Cardiac muscle cell (in vitro differentiated cells and primary cell): ENCODE results near the gene CFAP52. TPM values are rescaled to one million over a fixed set of nuclear protein-coding genes. Genes with fewer than 3 reads are reported as not detected.
A peak's percentile ranks its signal among the peaks of the same experiment; 100 is the strongest.
"Not testable (repeated sequence)": the region's sequence is repeated elsewhere in the genome, so short reads cannot be mapped to it uniquely, and the experiment has no call there.

Experiments
- DNase-seq, 2 donors: peaks; one replicate each; pipeline versions ENCODE4 v3.0.0 to v3.0.0-alpha.2; 2010 to 2017; ENCODE audit warnings: low read depth in 1 of 2, low spot score in 1 of 2
- H3K27ac ChIP-seq: fragments of 200-600 bp; sonication (generic); 2 replicates; pipeline ENCODE4 v1.5.1; 2016
- H3K27me3 ChIP-seq: fragments of 200-600 bp; sonication (generic); 2 replicates; pipeline ENCODE4 v1.6.0; 2016; ENCODE audit warnings: control low read depth
- H3K36me3 ChIP-seq: fragments of 200-600 bp; sonication (generic); 2 replicates; pipeline ENCODE4 v1.5.1; 2016; ENCODE audit warnings: control low read depth
- H3K4me1 ChIP-seq: fragments of 200-600 bp; sonication (generic); 2 replicates; pipeline ENCODE4 v1.8.1; 2017; ENCODE audit warnings: low read depth, mild to moderate bottlenecking, mixed run types
- H3K4me3 ChIP-seq: fragments of 200-600 bp; sonication (generic); 2 replicates; pipeline ENCODE4 v1.5.1; 2016; ENCODE audit warnings: mild to moderate bottlenecking
- H3K9me3 ChIP-seq: fragments of 200-600 bp; sonication (generic); 2 replicates; pipeline ENCODE4 v1.5.1; 2017; ENCODE audit warnings: low read depth, mild to moderate bottlenecking, control low read depth
- polyA plus RNA-seq: library from polyadenylated mRNA; unstranded; fragments of >200 nt; fragmentation: Nextera tagmentation; extraction: Ambion mirVana; gene quantifications from 2 replicates; pipeline ENCODE4 v1.2.1, GENCODE V29; 2016
- total RNA-seq: library from RNA; depleted of rRNA; stranded (reverse); fragments of >200 nt; gene quantifications from 2 replicates; pipeline ENCODE4 v1.2.3, GENCODE V29; 2016
- TF ChIP-seq, protein P1 (sequence below): IDR thresholded peaks from 2 replicates; pipeline ENCODE4 v1.5.1; 2012; ENCODE audit warnings: low read depth, mild to moderate bottlenecking, low read length

CFAP52 gene
- total and polyA plus RNA-seq, 2 experiments from 2014 or later: 0.50 TPM; not detected in 1

DNA sequence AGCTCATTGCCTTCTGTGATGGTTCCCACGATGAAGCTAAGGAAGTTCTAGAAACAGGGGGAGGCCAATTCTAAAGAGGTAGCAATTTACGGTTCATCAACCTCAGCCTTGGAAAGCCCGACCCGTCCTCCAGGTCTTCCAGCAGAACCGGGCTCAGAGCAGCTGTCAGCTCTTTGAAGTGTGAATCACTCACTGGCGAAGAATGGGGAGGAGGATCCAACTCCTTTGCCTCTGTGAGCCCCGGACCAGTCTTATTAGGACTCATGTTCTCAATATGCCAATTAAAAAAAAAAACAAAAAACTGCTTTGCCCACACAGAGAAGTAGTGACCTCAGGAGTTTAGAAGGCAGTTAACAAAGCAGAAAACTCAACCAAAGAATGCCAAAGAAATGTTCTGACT, 32.2 kb upstream of the CFAP52 start:
- DNase-seq: no peak
- TF ChIP-seq, protein P1, sequence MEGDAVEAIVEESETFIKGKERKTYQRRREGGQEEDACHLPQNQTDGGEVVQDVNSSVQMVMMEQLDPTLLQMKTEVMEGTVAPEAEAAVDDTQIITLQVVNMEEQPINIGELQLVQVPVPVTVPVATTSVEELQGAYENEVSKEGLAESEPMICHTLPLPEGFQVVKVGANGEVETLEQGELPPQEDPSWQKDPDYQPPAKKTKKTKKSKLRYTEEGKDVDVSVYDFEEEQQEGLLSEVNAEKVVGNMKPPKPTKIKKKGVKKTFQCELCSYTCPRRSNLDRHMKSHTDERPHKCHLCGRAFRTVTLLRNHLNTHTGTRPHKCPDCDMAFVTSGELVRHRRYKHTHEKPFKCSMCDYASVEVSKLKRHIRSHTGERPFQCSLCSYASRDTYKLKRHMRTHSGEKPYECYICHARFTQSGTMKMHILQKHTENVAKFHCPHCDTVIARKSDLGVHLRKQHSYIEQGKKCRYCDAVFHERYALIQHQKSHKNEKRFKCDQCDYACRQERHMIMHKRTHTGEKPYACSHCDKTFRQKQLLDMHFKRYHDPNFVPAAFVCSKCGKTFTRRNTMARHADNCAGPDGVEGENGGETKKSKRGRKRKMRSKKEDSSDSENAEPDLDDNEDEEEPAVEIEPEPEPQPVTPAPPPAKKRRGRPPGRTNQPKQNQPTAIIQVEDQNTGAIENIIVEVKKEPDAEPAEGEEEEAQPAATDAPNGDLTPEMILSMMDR: no peak
- Histone ChIP-seq H3K36me3 (no peaks in the 10 kb centered on the region), H3K27me3 (no peaks in the 10 kb centered on the region), H3K4me1 (no peaks in the 10 kb centered on the region), H3K27ac (no peak overlapping the region), H3K9me3 (no peaks in the 10 kb centered on the region), H3K4me3 (no peak overlapping the region)

DNA sequence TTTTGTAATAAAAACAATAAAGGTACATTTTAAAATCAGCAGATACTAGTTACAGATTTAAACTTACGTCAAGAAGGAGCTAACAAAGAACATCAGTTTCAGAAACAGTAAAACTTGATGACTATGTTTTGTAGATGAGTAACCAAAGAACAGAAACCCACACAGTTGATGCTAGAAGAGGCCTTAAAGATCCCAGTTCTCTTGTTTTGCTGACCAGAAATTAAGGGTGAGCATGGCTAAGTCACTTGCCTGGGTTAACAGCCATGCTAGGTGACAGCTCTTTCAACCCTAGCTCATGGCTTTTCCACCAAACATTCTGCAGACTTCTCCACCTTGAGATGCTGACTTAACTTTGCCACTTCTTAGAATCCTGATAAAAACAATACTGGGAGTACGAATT, 27.2 kb upstream of the CFAP52 start:
- no peak overlapping the region for H3K4me3 ChIP-seq
- no peaks in the 10 kb centered on the region for H3K36me3 ChIP-seq
- H3K9me3 ChIP-seq: no peaks in the 10 kb centered on the region
- DNase-seq: no peak
- no peak overlapping the region for H3K27ac ChIP-seq
- H3K27me3 ChIP-seq: no peaks in the 10 kb centered on the region
- TF ChIP-seq, protein P1: no peak
- H3K4me1 ChIP-seq: no peaks in the 10 kb centered on the region

DNA sequence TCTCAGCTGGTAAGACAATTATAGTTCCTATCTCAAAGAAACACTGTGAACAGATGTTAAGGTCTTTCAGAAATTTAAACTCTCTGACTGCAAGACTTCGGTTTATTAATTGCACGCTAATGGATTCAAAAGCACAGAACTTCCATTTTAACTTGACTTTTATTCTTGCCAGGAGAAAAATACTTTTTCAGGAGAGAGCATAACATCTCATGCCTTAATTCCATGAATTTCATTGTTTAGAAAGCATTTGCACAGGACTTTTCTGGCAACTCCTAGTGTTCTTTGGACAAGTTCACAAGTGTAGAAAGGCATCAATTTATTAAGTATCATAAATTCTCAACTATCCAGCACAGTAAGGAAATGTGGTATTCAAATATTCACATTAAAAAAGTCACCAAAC, 23.3 kb upstream of the CFAP52 start:
- Histone ChIP-seq H3K27me3 (no peaks in the 10 kb centered on the region), H3K27ac (no peak overlapping the region), H3K9me3 (no peaks in the 10 kb centered on the region), H3K36me3 (no peaks in the 10 kb centered on the region), H3K4me1 (no peaks in the 10 kb centered on the region), H3K4me3 (no peak overlapping the region)
- no peak for DNase-seq
- TF ChIP-seq, protein P1: no peak

DNA sequence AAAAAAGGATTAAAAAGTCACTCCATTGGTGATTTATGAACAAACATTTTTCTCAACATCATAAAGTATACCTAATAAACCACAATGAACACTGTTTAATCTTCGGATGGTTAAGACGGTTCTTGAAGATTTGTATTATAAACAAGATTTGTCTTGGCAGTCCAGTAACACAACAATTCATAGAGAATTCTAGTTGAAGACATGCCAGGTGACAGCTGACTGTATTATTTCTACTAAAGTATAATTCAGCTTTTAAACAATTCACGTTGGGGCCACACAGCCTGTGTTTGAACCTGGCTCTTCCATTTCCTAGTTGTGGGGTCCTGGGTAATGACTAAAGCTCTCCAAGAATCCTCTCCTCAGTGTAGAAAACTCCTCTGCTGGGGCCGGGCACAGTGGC, 22.8 kb upstream of the CFAP52 start:
- DNase-seq: no peak
- no peaks in the 10 kb centered on the region for H3K27me3 ChIP-seq
- no peak overlapping the region for H3K4me3 ChIP-seq
- TF ChIP-seq, protein P1: no peak
- H3K36me3 ChIP-seq: no peaks in the 10 kb centered on the region
- no peaks in the 10 kb centered on the region for H3K9me3 ChIP-seq
- H3K27ac ChIP-seq: no peak overlapping the region
- H3K4me1 ChIP-seq: no peaks in the 10 kb centered on the region

DNA sequence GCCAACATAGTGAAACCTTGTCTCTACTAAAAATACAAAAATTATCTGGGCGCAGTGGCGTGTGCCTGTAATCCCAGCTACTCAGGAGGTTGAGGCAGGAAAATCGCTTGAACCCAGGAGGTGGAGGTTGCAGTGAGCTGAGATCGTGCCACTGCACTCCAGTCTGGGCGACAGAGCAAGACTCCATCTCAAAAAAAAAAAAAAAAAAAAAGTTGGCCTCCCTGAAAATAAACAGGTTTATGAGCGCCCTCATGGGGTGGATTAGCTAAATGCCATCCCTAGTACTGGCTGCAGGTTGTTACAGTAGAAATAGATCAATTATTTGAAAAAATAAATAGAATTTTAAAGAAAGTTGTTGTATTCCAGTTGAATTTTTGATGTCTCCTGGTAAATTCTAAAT, 21.7 kb upstream of the CFAP52 start:
- H3K4me1 ChIP-seq, H3K27me3 ChIP-seq, H3K36me3 ChIP-seq, H3K27ac ChIP-seq, H3K4me3 ChIP-seq, H3K9me3 ChIP-seq: not testable (repeated sequence)
- TF ChIP-seq, protein P1: peak; percentile 38
- peak; percentile 58 to 69 for DNase-seq

DNA sequence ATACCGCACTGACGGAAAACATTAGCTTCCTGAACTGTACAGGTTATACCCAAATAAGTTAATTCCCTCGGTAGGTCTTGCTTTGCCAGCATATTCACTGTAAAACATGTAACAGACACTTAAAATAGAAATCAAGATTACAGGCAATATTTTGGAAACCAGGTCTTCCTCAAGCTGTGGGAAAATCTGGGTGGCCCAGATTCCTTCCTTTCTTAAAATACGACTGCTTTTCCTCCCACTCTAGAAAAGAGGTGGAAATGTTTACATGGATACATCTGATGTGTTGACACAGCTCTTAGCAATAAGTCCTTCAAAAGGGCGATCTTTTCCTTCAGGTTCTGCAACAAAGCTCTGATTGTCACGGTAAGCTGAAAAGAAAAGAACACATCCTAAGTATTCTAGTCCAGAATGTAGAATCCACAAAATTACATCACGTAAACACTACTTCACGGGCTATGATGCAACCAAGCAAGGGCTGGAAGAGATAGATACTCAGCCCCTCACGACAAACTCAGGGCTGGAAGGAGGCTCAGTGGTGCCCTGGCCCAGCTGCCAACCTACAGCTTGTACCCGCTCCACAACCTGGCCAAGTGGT, 19.2 kb upstream of the CFAP52 start:
- H3K36me3 ChIP-seq: no peaks in the 10 kb centered on the region
- no peak overlapping the region for H3K4me3 ChIP-seq
- H3K4me1 ChIP-seq: no peaks in the 10 kb centered on the region
- TF ChIP-seq, protein P1: no peak
- H3K27me3 ChIP-seq: no peaks in the 10 kb centered on the region
- no peaks in the 10 kb centered on the region for H3K9me3 ChIP-seq
- H3K27ac ChIP-seq: no peak overlapping the region
- DNase-seq: no peak
